Brain pericyte (primary cell): ENCODE measurements around the gene CEACAM5.

ENCODE experiments used
- DNase-seq: peaks from one replicate; pipeline ENCODE4 v3.0.0-alpha.2; 2012; ENCODE audit warnings: low read depth, low spot score

CEACAM5 gene

GRCh38 chr19:41708481-41708880 is at the start of gene CEACAM5:
TSS of gene CEACAM5 (plus strand) at chr19:41708626. CDS start at chr19:41708732, 106 bp downstream.
- no peak for DNase-seq

GRCh38 chr19:41666075-41666474 is 42.4 kb upstream of the CEACAM5 start:
- DNase-seq: no peak

GRCh38 chr19:41668315-41668714 is 40.1 kb upstream of the CEACAM5 start:
- no peak for DNase-seq

GRCh38 chr19:41670755-41671154 is 37.7 kb upstream of the CEACAM5 start:
- no peak for DNase-seq

- DNase-seq: no peak
Observed at GRCh38 chr19:41671486-41671885, 36.9 kb upstream of the CEACAM5 start.

GRCh38 chr19:41682437-41682836 is 26.0 kb upstream of the CEACAM5 start:
- DNase-seq: no peak

- DNase-seq: no peak
Observed at GRCh38 chr19:41687419-41687818, 21.0 kb upstream of the CEACAM5 start.

- DNase-seq: no peak
Observed at GRCh38 chr19:41688098-41688497, 20.3 kb upstream of the CEACAM5 start, which contains the start of gene CEACAM7. TSS of gene CEACAM7 (minus strand) at chr19:41688270. CDS start at chr19:41688165, 105 bp downstream.

GRCh38 chr19:41688687-41689086 is 19.7 kb upstream of the CEACAM5 start:
- no peak for DNase-seq

GRCh38 chr19:41689993-41690800 is 18.2 kb upstream of the CEACAM5 start:
- no peak for DNase-seq

GRCh38 chr19:41690801-41691065 is 17.7 kb upstream of the CEACAM5 start:
- no peak for DNase-seq

GRCh38 chr19:41691268-41691970 is 17.0 kb upstream of the CEACAM5 start:
- no peak for DNase-seq

GRCh38 chr19:41694196-41694595 is 14.2 kb upstream of the CEACAM5 start:
- no peak for DNase-seq

- no peak for DNase-seq
Observed at GRCh38 chr19:41694831-41695635, 13.4 kb upstream of the CEACAM5 start.

- DNase-seq: no peak
Observed at GRCh38 chr19:41695745-41696144, 12.7 kb upstream of the CEACAM5 start.

GRCh38 chr19:41696402-41697197 is 11.8 kb upstream of the CEACAM5 start:
- no peak for DNase-seq

GRCh38 chr19:41697198-41697855 is 11.1 kb upstream of the CEACAM5 start:
- no peak for DNase-seq

GRCh38 chr19:41698746-41699230 is 9.6 kb upstream of the CEACAM5 start:
- DNase-seq: no peak

GRCh38 chr19:41699231-41699967 is 9.0 kb upstream of the CEACAM5 start:
- DNase-seq: no peak

GRCh38 chr19:41699968-41700323 is 8.5 kb upstream of the CEACAM5 start:
- no peak for DNase-seq
